K562 (cell line): ENCODE data around the gene VPS13D. TPM values are rescaled to one million over a fixed set of nuclear protein-coding genes. Genes with fewer than 3 reads are reported as not detected.

Experiments
- BRD9 ChIP-seq: fragments of 450-650 bp; IDR thresholded peaks from 2 replicates; pipeline ENCODE4 v1.6.1; 2018; ENCODE audit warnings: low read depth; ENCODE audit not compliant: partially characterized antibody
- CAMTA2 ChIP-seq: fragments of 250-450 bp; sonication (Bioruptor Pico); conservative IDR thresholded peaks from 2 replicates; pipeline ENCODE4 v1.5.1; 2022
- CC2D1A ChIP-seq: fragments of 450-650 bp; IDR thresholded peaks from 2 replicates; pipeline ENCODE4 v1.6.1; 2017; ENCODE audit warnings: mild to moderate bottlenecking
- CREB1 ChIP-seq, 2 experiments: sonication (generic) in 1 of 2; formaldehyde crosslinking in 1 of 2; IDR thresholded peaks; 2 replicates each; pipeline versions ENCODE4 v1.6.1 to v1.8.0; 2012 to 2022; ENCODE audit warnings: inconsistent platforms in 1 of 2, mild to moderate bottlenecking in 1 of 2, missing genetic modification reagents in 1 of 2, moderate library complexity in 1 of 2
- HDAC1 ChIP-seq, 2 experiments: fragments of 450-650 bp; IDR thresholded peaks; 2 replicates each; pipeline ENCODE4 v1.6.1; 2016 to 2017; ENCODE audit warnings: inconsistent platforms in 1 of 2, mild to moderate bottlenecking in 1 of 2, moderate library complexity in 1 of 2
- MTF1 ChIP-seq: fragments of 250-450 bp; sonication (Bioruptor Pico); IDR thresholded peaks from 2 replicates; pipeline ENCODE4 v1.9.0; 2021; ENCODE audit warnings: moderate library complexity, mild to moderate bottlenecking, inconsistent platforms, borderline replicate concordance
- SMARCC2 ChIP-seq: fragments of 450-650 bp; IDR thresholded peaks from 2 replicates; pipeline ENCODE4 v1.6.1; 2017; ENCODE audit warnings: antibody characterized with exemption, moderate library complexity, mild to moderate bottlenecking, low read depth
- TCF3 ChIP-seq: sonication (generic); formaldehyde crosslinking; IDR thresholded peaks from 2 replicates; pipeline ENCODE4 v1.4.0; 2020; ENCODE audit warnings: mild to moderate bottlenecking, missing genetic modification reagents
- ZNF41 ChIP-seq: fragments of 250-450 bp; sonication (Bioruptor Pico); conservative IDR thresholded peaks from 2 replicates; pipeline ENCODE4 v1.4.0; 2020; ENCODE audit warnings: mild to moderate bottlenecking
- ZNF699 ChIP-seq: fragments of 250-450 bp; sonication (Bioruptor Pico); IDR thresholded peaks from 2 replicates; pipeline ENCODE4 v1.8.0; 2021; ENCODE audit warnings: mild to moderate bottlenecking, moderate library complexity; ENCODE audit not compliant: insufficient replicate concordance
- polyA plus RNA-seq, 8 experiments: library from polyadenylated mRNA; depleted of rRNA in 4 of 8; stranded (reverse) in 5 of 8; unstranded in 3 of 8; fragments of >200 nt; fragmentation: Nextera tagmentation in 2 of 8; fragmentation: Illumina TruSeq in 1 of 8; extraction: Ambion mirVana in 2 of 8; extraction: Trizol in 1 of 8; gene quantifications; 2 replicates each; pipeline versions ENCODE4 v1.2.1 to v1.2.3, GENCODE V29; 2011 to 2014; ENCODE audit warnings: inconsistent platforms in 1 of 8, missing spikeins in 1 of 8
- total RNA-seq, 7 experiments: library from RNA; depleted of rRNA in 6 of 7; stranded (reverse); fragments of >200 nt in 6 of 7; fragmentation: Illumina TruSeq in 2 of 7; extraction: Trizol in 2 of 7; gene quantifications; 2 replicates each; pipeline versions ENCODE4 v1.2.1 to v1.2.3, GENCODE V29; 2011 to 2021; ENCODE audit warnings: low replicate concordance in 1 of 7
- TF ChIP-seq, protein P1 (sequence below), 2 experiments: fragments of 450-650 bp; formaldehyde crosslinking in 1 of 2; IDR thresholded peaks; 2 replicates each; pipeline versions ENCODE4 v1.4.0 to v1.6.1; 2014 to 2020; ENCODE audit warnings: mild to moderate bottlenecking in 2 of 2, borderline replicate concordance in 1 of 2, low read depth in 1 of 2
- TF ChIP-seq, protein P2 (sequence below): sonication (generic); formaldehyde crosslinking; IDR thresholded peaks from 2 replicates; pipeline ENCODE4 v1.8.0; 2022; ENCODE audit warnings: mild to moderate bottlenecking, missing genetic modification reagents
- TF ChIP-seq, protein P3 (sequence below): fragments of 450-650 bp; conservative IDR thresholded peaks from 2 replicates; pipeline ENCODE4 v1.6.1; 2016; ENCODE audit warnings: missing genetic modification characterization, low read depth, mild to moderate bottlenecking, missing compliant biosample characterization, moderate library complexity
- TF ChIP-seq, protein P4 (sequence below): sonication (generic); formaldehyde crosslinking; IDR thresholded peaks from 2 replicates; pipeline ENCODE4 v1.8.0; 2022; ENCODE audit warnings: mild to moderate bottlenecking, missing genetic modification reagents

The VPS13D gene
- total and polyA plus RNA-seq, 9 of the 15 experiments (the other 6 are each of a cell fraction or from before 2014, with no cell fraction given): 6.1 to 51.5 (median 38.5) TPM

DNA sequence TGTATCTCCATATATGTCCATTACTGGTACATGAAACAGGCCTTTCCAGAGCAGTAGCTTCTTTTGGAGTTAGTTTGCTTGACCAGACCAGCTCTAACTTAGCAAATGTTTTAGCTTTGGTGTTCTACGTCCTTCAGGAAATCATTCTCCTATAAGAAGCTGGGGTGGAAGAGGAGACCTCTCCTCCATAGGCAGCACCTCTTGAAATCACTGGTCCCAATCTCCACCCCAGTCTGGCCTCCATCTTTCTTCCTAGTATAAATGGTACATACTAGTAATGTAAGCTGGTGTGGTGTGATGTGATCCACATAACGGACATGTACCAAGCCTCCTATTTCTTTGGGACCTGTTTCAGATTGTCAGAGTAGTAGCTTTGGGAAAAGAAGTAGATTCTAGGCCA lies 216.8 kb downstream of the VPS13D start (continued):
- TF ChIP-seq, protein P1, sequence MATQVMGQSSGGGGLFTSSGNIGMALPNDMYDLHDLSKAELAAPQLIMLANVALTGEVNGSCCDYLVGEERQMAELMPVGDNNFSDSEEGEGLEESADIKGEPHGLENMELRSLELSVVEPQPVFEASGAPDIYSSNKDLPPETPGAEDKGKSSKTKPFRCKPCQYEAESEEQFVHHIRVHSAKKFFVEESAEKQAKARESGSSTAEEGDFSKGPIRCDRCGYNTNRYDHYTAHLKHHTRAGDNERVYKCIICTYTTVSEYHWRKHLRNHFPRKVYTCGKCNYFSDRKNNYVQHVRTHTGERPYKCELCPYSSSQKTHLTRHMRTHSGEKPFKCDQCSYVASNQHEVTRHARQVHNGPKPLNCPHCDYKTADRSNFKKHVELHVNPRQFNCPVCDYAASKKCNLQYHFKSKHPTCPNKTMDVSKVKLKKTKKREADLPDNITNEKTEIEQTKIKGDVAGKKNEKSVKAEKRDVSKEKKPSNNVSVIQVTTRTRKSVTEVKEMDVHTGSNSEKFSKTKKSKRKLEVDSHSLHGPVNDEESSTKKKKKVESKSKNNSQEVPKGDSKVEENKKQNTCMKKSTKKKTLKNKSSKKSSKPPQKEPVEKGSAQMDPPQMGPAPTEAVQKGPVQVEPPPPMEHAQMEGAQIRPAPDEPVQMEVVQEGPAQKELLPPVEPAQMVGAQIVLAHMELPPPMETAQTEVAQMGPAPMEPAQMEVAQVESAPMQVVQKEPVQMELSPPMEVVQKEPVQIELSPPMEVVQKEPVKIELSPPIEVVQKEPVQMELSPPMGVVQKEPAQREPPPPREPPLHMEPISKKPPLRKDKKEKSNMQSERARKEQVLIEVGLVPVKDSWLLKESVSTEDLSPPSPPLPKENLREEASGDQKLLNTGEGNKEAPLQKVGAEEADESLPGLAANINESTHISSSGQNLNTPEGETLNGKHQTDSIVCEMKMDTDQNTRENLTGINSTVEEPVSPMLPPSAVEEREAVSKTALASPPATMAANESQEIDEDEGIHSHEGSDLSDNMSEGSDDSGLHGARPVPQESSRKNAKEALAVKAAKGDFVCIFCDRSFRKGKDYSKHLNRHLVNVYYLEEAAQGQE (IDR thresholded peaks at IDR 0.05; ENCODE audit: borderline replicate concordance): no peak
- TF ChIP-seq, protein P1 (CRISPR knock-in tag; IDR thresholded peaks at IDR 0.05; ENCODE audit: low read depth): no peak
- TF ChIP-seq MTF1 (CRISPR knock-in tag) (no peak), SMARCC2 (no peak), ZNF41 (CRISPR knock-in tag) (no peak), TCF3 (CRISPR knock-in tag) (no peak), CAMTA2 (CRISPR knock-in tag) (no peak), ZNF699 (CRISPR knock-in tag) (no peak), BRD9 (no peak), CREB1 (IDR thresholded peaks at IDR 0.05) (no peak), CREB1 (CRISPR knock-in tag; IDR thresholded peaks at IDR 0.05) (no peak), CC2D1A (no peak), HDAC1 (IDR thresholded peaks at IDR 0.05) (no peak)
- TF ChIP-seq, protein P2, sequence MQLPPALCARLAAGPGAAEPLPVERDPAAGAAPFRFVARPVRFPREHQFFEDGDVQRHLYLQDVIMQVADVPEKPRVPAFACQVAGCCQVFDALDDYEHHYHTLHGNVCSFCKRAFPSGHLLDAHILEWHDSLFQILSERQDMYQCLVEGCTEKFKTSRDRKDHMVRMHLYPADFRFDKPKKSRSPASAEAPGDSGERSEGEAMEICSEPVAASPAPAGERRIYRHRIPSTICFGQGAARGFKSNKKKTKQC (CRISPR knock-in tag): no peak
- TF ChIP-seq, protein P3, sequence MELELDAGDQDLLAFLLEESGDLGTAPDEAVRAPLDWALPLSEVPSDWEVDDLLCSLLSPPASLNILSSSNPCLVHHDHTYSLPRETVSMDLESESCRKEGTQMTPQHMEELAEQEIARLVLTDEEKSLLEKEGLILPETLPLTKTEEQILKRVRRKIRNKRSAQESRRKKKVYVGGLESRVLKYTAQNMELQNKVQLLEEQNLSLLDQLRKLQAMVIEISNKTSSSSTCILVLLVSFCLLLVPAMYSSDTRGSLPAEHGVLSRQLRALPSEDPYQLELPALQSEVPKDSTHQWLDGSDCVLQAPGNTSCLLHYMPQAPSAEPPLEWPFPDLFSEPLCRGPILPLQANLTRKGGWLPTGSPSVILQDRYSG: 0 out of 2 replicates have a peak, but pooled peaks have one; percentile 30
- TF ChIP-seq, protein P4, sequence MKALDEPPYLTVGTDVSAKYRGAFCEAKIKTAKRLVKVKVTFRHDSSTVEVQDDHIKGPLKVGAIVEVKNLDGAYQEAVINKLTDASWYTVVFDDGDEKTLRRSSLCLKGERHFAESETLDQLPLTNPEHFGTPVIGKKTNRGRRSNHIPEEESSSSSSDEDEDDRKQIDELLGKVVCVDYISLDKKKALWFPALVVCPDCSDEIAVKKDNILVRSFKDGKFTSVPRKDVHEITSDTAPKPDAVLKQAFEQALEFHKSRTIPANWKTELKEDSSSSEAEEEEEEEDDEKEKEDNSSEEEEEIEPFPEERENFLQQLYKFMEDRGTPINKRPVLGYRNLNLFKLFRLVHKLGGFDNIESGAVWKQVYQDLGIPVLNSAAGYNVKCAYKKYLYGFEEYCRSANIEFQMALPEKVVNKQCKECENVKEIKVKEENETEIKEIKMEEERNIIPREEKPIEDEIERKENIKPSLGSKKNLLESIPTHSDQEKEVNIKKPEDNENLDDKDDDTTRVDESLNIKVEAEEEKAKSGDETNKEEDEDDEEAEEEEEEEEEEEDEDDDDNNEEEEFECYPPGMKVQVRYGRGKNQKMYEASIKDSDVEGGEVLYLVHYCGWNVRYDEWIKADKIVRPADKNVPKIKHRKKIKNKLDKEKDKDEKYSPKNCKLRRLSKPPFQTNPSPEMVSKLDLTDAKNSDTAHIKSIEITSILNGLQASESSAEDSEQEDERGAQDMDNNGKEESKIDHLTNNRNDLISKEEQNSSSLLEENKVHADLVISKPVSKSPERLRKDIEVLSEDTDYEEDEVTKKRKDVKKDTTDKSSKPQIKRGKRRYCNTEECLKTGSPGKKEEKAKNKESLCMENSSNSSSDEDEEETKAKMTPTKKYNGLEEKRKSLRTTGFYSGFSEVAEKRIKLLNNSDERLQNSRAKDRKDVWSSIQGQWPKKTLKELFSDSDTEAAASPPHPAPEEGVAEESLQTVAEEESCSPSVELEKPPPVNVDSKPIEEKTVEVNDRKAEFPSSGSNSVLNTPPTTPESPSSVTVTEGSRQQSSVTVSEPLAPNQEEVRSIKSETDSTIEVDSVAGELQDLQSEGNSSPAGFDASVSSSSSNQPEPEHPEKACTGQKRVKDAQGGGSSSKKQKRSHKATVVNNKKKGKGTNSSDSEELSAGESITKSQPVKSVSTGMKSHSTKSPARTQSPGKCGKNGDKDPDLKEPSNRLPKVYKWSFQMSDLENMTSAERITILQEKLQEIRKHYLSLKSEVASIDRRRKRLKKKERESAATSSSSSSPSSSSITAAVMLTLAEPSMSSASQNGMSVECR (CRISPR knock-in tag): no peak
